Skeletal muscle cell (primary cell): Measurements from ENCODE around the gene NF1.
"Not testable (repeated sequence)": the region's sequence is repeated elsewhere in the genome, so short reads cannot be mapped to it uniquely, and the experiment has no call there.

ENCODE experiments used
- DNase-seq: peaks from one replicate; pipeline ENCODE4 v3.0.0-alpha.2; 2010; ENCODE audit warnings: low read depth
- H3K4me3 ChIP-seq: 2 replicates; pipeline ENCODE4 v1.5.1; 2011; ENCODE audit warnings: low read depth, mild to moderate bottlenecking, control low read depth, low read length, moderate library complexity

Gene NF1

DNA sequence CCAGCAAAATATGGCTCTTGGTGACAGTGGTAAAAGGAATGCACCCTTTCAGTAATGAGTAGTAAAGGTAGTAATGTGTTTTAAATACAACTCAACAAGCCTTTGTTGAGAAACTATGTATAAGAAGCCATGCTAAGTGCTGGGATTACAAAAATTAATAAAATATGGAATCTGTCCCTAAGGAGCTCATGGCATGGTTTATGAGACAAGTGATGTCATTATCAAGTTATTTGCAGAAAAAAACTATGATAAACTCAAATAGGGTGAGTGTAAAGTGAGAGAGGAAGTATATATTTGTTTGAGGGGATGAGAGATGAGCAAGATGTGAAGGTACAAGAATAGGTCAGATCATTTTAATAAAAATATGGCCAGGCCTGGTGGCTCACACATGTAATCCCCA, 76.9 kb downstream of the NF1 start:
- no peak overlapping the region for H3K4me3 ChIP-seq
- DNase-seq: no peak

DNA sequence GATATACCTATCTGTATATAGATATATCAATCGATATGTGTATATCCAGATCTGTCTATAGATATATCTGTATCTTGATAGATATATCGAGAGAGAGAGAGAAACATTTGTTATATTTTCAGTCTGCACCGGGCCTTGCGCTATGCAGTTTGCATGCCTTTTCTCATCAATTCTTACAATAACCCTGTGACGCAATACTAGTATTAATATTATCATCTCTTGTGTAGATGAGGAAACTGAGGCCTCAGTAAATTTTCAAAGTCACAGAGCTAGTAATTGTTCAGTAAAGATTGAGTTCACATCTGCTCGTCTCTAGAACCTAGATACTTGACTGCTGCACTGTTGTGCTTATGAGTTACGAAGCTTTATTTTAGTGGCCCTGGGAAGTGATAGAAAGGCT, 77.6 kb downstream of the NF1 start:
- no peak for DNase-seq
- no peak overlapping the region for H3K4me3 ChIP-seq

DNA sequence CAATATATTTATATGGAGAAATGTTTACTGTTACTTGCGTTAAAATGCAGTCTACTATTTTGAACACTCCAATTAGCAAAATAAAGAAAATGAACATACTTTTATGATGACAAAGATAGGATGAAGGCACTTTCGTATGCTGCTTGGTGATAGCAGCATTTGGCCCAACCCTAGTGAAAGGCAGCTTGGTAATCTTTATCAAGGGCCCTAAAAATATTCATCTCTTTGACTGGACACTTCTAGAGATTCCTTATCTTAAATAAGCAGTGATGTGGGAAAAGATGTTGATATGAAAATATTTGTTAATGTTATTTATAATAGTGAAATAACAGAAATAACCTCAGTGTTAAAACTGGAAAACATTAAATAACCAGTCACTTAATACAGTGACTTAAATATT, 79.4 kb downstream of the NF1 start:
- no peak overlapping the region for H3K4me3 ChIP-seq
- no peak for DNase-seq

DNA sequence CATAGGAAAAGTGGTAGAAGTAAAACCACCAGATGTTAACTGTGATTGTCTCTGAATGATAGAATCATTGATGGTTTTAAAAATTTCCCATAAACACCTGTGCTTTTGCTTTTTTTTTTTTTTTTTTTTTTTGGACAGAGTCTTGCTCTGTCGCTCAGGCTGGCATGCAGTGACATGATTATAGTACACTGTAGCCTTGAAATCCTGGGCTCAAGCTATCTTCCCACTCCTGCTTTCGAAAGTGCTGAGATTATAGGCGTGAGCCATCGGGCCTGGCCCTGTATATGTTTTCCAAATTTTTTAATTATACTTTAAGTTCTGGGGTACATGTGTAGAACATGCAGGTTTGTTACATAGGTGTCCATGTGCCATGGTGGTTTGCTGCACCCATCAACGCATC, 80.5 kb downstream of the NF1 start:
- no peak overlapping the region for H3K4me3 ChIP-seq
- DNase-seq: no peak

DNA sequence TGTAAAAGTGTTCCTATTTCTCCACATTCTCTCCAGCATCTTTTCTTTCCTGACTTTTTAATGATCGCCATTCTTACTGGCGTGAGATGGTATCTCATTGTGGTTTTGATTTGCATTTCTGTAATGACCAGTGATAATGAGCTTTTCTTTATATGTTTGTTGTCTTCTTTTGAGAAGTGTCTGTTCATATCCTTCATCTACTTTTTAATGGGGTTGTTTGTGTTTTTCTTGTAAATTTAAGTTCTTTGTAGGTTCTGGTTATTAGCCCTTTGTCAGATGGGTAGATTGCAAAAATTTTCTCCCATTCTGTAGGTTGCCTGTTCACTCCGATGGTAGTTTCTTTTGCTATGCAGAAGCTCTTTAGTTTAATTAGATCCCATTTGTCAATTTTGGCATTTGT, 81.4 kb downstream of the NF1 start:
- not testable (repeated sequence) for DNase-seq, H3K4me3 ChIP-seq

DNA sequence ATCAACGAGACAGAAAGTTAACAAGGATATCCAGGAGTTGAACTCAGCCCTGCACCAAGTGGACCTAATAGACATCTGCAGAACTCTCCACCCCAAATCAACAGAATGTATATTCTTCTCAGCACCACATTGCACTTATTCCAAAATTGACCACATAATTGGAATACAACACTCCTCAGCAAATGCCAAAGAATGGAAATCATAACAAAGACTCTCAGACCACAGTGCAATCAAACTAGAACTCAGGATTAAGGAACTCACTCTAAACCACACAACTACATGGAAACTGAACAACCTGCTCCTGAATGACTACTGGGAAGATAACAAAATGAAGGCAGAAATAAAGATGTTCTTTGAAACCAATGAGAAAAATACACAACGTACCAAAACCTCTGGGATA, 84.2 kb downstream of the NF1 start:
- not testable (repeated sequence) for DNase-seq

DNA sequence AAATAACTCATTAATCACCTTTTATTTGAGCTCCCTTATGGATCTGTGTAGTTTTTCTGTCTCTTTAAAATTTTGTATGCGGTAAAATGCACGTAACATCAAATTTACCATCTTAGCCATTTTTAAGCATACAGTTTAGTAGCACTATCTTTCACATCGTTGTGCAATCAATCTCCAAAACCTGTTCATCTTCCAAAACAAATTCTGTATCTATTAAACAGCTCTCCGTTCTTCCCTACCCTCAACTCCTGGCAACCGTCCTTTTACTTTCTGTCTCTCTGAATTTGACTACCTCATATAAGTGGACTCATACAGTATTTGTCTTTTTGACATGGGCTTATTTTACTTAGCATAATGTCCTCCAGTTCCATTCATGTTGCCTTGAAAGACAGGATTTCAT, 100.5 kb downstream of the NF1 start:
- H3K4me3 ChIP-seq: no peak overlapping the region
- no peak for DNase-seq

More for the DNA sequence above, 84.2 kb downstream of the NF1 start:
- H3K4me3 ChIP-seq: not testable (repeated sequence)

DNA sequence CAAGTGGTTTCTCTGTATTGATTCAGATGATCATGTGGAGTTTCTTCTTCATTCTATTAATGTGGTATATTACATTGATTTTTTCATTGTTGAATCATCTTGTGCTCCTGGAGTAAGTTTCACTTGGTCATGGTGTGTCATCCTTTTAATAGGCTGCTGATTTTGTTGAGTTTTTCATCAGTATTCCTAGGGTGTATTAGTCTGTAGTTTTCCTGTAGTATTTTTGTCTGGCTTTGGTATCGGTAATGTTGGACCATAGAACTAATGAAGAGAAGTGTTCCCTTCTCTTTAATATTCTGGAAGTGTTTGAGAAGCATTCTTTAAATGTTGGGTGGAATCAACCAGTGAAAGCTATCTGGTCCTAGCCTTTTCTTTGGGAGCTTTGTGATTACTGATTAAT, 103.2 kb downstream of the NF1 start:
- H3K4me3 ChIP-seq: no peak overlapping the region
- no peak for DNase-seq

DNA sequence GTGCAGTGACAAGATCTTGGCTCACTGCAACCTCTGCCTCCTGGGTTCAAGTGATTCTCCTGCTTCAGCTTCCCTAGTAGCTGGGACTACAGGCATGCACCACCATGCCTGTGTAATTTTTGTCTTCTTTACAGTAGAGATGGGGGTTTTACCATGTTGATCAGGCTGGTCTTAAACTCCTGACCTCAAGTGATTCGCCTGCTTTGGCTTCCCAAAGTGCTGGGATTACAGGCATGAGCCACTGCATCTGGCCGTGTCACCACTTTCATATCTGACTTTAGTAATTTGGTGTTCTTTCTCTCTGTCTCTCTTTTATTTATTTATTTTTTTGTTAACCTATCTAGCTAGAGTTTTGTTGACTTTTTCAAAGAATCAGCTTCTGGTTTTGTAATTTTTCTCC, 103.9 kb downstream of the NF1 start:
- H3K4me3 ChIP-seq, DNase-seq: not testable (repeated sequence)

DNA sequence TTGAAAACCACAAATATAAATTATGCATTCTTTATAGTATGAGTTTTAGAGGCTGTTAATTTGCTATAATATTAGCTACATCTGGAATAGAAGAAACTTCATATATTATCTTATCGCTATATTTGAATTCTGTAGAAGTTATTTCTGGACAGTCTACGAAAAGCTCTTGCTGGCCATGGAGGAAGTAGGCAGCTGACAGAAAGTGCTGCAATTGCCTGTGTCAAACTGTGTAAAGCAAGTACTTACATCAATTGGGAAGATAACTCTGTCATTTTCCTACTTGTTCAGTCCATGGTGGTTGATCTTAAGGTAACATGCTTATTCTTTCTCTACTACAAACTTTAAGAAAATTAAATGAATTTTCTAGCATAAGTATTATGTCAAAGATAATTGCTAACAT, 105.5 kb downstream of the NF1 start:
- no peak for DNase-seq
- H3K4me3 ChIP-seq: no peak overlapping the region

DNA sequence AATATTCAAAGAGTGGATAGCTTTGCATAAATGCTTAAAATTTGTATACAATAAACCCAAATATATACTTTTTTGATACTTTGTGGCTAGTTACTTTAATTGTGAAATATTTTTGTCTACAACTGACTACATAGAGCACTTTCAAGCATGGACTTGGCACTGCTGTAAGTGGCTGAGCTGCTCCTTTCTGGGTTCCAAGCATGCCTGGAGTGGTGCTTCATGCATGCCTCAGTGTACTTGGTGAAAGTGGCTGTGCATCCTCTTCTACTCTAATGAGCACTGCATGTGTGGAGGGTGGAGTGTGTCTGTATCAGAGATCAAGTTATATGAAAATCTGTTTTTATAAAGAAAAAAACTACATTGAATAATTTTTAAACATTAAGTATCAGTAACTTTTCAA, 108.2 kb downstream of the NF1 start:
- H3K4me3 ChIP-seq: no peak overlapping the region
- no peak for DNase-seq

DNA sequence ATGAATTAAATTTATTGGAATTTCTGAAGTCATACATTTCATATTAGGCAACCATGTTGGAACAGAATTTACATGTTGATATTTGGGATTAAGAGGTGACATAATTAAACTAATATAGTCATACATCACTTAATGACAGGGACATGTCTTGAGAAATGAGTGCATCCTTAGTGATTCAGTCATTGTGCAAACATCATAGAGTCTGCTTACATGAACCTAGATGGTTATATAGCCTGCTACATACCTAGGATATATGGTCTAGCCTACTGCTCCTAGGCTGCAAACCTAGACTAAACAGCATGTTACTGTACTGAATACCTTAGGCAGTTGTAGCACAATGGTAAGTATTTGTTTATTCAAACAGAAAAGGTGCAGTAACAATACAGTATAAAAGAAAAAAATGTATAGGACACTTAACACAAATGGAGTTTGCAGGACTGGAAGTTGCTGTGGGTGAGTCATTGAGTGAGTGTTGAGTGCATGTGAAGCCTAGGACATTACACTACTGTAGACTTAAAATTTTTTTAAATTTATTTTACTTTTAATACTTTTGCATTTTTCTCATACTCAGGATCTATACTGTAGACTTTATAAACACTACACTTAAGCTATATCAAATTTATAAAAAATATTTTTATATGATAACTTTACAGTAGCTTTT, 116.7 kb downstream of the NF1 start:
- DNase-seq: no peak
- H3K4me3 ChIP-seq: no peak overlapping the region

DNA sequence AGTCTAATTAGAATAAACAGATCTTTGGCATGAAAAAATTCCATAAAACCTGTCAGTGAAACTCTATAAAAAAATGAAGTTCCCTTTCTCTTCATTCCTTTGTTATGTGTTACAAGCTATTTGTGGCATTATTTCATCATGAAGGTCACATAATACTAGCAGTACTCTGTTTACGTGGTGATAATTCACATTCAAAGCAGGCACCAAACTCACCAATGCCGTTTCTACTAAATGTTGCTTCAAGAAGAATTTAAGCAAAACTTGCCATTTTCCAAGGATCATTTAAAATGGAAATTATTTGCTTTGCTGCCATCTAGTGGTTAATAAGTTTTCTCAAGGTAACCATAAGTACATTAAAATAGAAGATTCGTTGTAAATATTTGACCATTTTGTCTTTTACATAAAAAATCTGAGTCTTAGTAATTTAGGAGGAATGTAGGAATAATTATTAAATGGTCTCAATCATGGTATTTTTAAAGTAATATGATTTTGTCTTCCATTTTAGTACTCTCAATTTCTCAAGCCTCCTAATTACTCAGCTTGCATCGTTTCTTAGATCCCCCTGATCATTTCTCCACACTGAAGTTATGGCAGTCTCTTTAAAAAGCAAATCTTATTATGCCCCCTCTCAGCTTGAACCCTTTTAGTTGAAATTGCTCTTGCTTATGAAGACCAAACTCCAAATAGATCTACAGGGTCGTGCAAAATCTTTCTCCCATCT, 121.4 kb downstream of the NF1 start:
- DNase-seq: peak; percentile 55
- no peak overlapping the region for H3K4me3 ChIP-seq

DNA sequence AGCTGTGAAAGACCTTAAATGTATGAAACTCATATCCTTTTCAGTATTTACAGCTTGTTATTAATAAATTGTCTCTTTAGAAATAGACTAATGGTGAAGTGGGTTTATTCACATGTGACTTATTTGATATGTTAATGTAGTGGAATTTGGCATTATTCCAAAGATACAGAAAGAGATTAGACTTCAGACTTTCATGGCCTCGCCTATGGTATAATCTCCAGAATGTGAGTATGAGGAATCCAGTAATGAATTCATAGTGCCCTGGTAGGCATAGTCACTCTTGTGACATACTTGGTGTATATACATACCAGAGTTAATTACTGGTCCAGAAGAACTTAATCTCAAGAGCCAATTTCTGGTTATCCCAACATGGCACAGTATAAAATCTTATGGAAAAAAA, 129.6 kb downstream of the NF1 start:
- no peak for DNase-seq
- H3K4me3 ChIP-seq: no peak overlapping the region

DNA sequence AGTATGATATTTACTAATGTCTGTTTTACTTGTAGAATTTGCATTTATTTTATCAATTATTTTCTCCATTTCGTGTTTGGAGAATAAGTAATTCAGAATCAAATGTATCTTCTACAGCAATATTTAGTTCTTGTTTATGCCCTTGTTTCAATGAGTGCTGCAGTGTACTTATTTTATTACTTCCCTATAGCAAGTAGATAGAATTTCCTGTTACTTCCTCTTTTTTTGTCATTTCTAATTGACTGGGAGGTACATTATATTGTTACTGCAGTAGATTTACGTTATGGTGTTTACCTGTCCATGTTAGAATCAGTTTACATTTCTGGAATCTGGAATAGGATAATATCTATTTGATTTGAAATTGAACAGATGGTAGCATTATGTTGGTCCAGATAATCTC, 131.1 kb downstream of the NF1 start:
- DNase-seq: no peak
- no peak overlapping the region for H3K4me3 ChIP-seq

DNA sequence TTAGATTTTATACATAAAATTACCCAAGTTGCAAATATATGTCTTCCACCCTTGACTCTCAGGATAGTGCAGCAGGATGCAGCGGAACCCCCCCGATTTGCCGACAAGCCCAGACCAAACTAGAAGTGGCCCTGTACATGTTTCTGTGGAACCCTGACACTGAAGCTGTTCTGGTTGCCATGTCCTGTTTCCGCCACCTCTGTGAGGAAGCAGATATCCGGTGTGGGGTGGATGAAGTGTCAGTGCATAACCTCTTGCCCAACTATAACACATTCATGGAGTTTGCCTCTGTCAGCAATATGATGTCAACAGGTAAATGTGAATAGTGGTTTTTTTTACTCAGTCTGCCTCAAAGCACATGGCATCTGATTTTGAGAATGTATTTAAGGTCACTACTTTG, 131.6 kb downstream of the NF1 start:
- H3K4me3 ChIP-seq: no peak overlapping the region
- no peak for DNase-seq

DNA sequence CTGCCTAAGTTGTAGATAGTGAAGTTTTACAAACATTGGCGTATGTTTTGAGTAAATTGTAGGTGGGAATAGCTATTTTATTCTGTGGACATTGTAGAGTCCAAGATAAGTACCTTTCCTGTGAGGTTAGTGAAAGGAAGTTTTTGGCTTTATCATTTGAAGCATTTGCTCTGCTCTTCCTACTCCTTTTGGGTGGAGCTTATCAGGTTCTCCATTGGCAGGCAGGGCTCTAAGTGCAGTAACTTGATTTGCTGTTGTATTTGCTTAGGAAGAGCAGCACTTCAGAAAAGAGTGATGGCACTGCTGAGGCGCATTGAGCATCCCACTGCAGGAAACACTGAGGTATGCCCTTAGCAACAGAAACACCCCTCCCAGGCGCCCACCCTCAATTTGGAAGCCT, 132.2 kb downstream of the NF1 start:
- H3K4me3 ChIP-seq: no peak overlapping the region
- no peak for DNase-seq

DNA sequence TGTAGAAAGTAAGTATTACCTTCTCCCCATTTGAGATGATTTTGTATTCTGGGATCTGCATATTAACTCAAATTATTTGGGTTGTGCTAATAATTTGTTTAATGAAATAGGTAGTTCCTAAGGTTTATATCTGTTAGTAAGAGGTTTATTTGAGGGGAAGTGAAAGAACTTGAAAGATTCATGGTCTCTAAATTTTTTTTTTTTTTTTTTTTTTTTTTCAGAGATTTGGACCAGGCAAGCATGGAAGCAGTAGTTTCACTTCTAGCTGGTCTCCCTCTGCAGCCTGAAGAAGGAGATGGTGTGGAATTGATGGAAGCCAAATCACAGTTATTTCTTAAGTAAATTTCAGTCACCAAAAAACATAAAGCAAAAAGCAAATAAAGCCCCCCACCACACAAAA, 137.1 kb downstream of the NF1 start:
- H3K4me3 ChIP-seq: no peak overlapping the region
- no peak for DNase-seq

DNA sequence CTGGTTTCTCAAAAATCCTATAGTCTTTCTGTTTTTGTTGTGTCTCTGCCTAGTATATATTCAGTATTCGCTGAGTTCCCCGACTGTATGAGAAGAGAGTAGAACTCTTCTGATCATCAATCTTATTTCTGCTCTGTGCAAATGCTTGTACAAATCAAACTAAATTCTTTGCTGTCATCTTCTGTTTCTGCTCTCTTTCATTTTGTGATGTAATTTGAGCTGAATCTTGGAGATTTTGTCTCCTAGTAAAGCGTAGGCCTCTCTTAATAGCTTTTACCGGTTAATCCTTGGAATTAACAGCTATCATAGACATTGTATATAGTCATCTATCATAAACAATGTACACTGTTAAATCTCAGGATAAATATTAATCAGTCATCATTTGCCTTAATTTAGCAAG, 140.3 kb downstream of the NF1 start:
- DNase-seq: no peak
- no peak overlapping the region for H3K4me3 ChIP-seq

DNA sequence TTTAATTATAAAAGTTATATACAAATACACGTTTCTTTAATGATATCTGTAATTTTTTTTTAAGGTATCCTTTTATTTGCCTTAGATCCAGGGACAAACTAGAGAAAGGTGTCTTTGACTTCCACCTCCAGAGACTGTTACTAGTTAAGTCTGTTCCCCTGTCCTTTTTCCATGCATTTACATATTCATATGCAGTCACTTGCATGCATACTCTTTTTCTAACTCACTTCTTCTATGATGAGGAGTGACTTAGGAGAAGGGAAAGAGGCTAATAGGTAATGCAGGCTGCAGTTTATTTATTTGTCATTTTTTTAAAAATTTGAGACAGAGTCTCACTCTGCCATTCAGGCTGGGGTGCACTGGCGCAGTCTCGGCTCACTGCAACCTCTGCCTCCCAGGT, 141.4 kb downstream of the NF1 start:
- no peak overlapping the region for H3K4me3 ChIP-seq
- no peak for DNase-seq

DNA sequence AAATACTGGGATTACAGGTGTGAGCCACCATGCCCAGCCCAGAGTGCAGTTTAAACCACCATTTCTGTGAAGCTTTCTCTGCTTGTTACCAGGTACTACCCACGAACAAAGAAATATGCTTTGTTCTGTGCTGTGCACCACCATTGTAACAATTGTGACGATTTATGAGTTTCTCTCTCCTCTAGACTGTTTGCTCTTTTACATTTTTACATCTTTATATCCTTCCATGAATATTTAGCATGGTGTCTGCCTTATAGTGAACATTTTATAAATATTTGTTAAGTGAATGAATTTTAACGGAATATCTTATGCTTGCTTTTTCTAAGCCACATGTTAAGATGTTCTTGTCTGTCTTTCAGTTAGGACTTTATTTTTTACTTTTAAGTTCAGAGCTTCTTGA, 141.9 kb downstream of the NF1 start:
- DNase-seq: no peak
- no peak overlapping the region for H3K4me3 ChIP-seq
